K562 (cell line): ENCODE results near the gene PLAC8L1. TPM values are rescaled to one million over a fixed set of nuclear protein-coding genes. Genes with fewer than 3 reads are reported as not detected.

ENCODE experiments used
- ATAC-seq: fragments of 200-7000 bp; cut with Tn5 transposase; 3 replicates; pipeline ENCODE4 v1.9.1; 2020; ENCODE audit warnings: moderate library complexity
- BruUV-seq: library from RNA; stranded (reverse); fragments of 400-500 nt; replicated peaks from 2 replicates; lab custom pipeline; 2021; lab: Mats Ljungman, UMichigan
- CTCF ChIA-PET: fragments of 300-600 bp; formaldehyde crosslinking; extraction: SDS; loops from one replicate; lab custom pipeline; 2021; ENCODE audit warnings: low intra/inter-chr PET ratio; lab: Yijun Ruan, JAX
- POLR2A ChIA-PET: fragments of 300-600, 350-650 bp; sonication (Branson Sonifier 250); formaldehyde crosslinking; extraction: SDS; loops from one replicate; lab custom pipeline; 2021; ENCODE audit warnings: antibody characterized with exemption, inconsistent platforms; lab: Yijun Ruan, JAX
- DNase-seq, 4 experiments: peaks; one replicate each; pipeline versions ENCODE4 v3.0.0 to v3.0.0-alpha.2; 2011 to 2018; ENCODE audit warnings: low spot score in 3 of 4, mixed read lengths in 3 of 4; ENCODE audit errors: extremely low read depth in 1 of 4
- FAIRE-seq: peaks from 2 replicates; lab custom pipeline; 2011; peaks lifted over from hg19 to GRCh38; lab: Jason Lieb, UNC
- H2AFZ ChIP-seq: 2 replicates; pipeline ENCODE4 v1.6.0; 2011; ENCODE audit warnings: low read depth, low read length, control low read depth, inconsistent platforms
- H3K27ac ChIP-seq: fragments of 200-600 bp; 3 replicates; pipeline ENCODE4 v1.8.0; 2011; ENCODE audit warnings: low read depth, mild to moderate bottlenecking, control low read depth, inconsistent platforms, low read length, moderate library complexity, mixed read lengths; ENCODE audit errors: extremely low read depth
- H3K27me3 ChIP-seq, 2 experiments: fragments of 300-600 bp in 1 of 2; 2 replicates in 1 of 2; 3 replicates in 1 of 2; pipeline versions ENCODE4 v1.6.0 to v1.8.0; 2011; ENCODE audit warnings: inconsistent platforms in 2 of 2, low read length in 2 of 2, mild to moderate bottlenecking in 1 of 2, mixed read lengths in 1 of 2, moderate library complexity in 1 of 2; ENCODE audit not compliant: control insufficient read depth in 2 of 2, insufficient read depth in 2 of 2
- H3K36me3 ChIP-seq: fragments of 300-600 bp; 3 replicates; pipeline ENCODE4 v1.8.0; 2011; ENCODE audit warnings: mild to moderate bottlenecking, low read length, inconsistent platforms; ENCODE audit not compliant: control insufficient read depth, insufficient read depth
- H3K4me1 ChIP-seq, 2 experiments: fragments of 200-600 bp in 1 of 2; replicated peaks in 1 of 2; 2 replicates in 1 of 2; 3 replicates in 1 of 2; pipeline versions ENCODE4 v1.5.1 to v1.8.0; 2011; ENCODE audit warnings: inconsistent platforms in 2 of 2, low read length in 2 of 2, mild to moderate bottlenecking in 1 of 2, mixed read lengths in 1 of 2, moderate library complexity in 1 of 2; ENCODE audit not compliant: control insufficient read depth in 2 of 2, insufficient read depth in 2 of 2
- H3K4me2 ChIP-seq: 2 replicates; pipeline ENCODE4 v1.6.1; 2011; ENCODE audit warnings: low read length, control low read depth, inconsistent platforms, mixed read lengths; ENCODE audit not compliant: insufficient read depth
- H3K4me3 ChIP-seq: fragments of 200-600 bp; sonication (generic), shearing (Covaris generic); 2 replicates; pipeline ENCODE4 v1.5.1; 2016; ENCODE audit warnings: control low read depth, inconsistent platforms
- H3K79me2 ChIP-seq: fragments of 200-600 bp; 3 replicates; pipeline ENCODE4 v1.8.0; 2011; ENCODE audit warnings: low read length, inconsistent platforms; ENCODE audit not compliant: control insufficient read depth, insufficient read depth
- H3K9ac ChIP-seq, 2 experiments: 2 replicates each; pipeline versions ENCODE4 v1.6.0 to v1.6.1; 2011; ENCODE audit warnings: low read depth in 2 of 2, low read length in 2 of 2, control low read depth in 1 of 2, inconsistent platforms in 1 of 2, mild to moderate bottlenecking in 1 of 2, mixed read lengths in 1 of 2; ENCODE audit not compliant: insufficient read depth in 1 of 2
- H3K9me1 ChIP-seq: one replicate; pipeline ENCODE4 v1.6.0; 2011; ENCODE audit warnings: inconsistent platforms, mild to moderate bottlenecking, low read length, moderate library complexity; ENCODE audit not compliant: control insufficient read depth, insufficient read depth
- H3K9me3 ChIP-seq: replicated peaks from 2 replicates; pipeline ENCODE4 v1.5.1; 2011; ENCODE audit warnings: low read depth, low read length, inconsistent platforms; ENCODE audit not compliant: control insufficient read depth, insufficient read depth
- H4K20me1 ChIP-seq: replicated peaks from 2 replicates; pipeline ENCODE4 v1.6.1; 2011; ENCODE audit warnings: low read length, inconsistent platforms, mixed read lengths; ENCODE audit not compliant: control insufficient read depth, insufficient read depth
- ATF2 ChIP-seq: sonication (generic); formaldehyde crosslinking; IDR thresholded peaks from 2 replicates; pipeline ENCODE4 v1.8.1; 2022; ENCODE audit warnings: missing genetic modification reagents
- HDAC8 ChIP-seq: fragments of 450-650 bp; IDR thresholded peaks from 2 replicates; pipeline ENCODE4 v1.6.1; 2016; ENCODE audit warnings: mild to moderate bottlenecking, missing genetic modification characterization, moderate library complexity, missing compliant biosample characterization
- MAFK ChIP-seq: IDR thresholded peaks from 2 replicates; pipeline ENCODE4 v1.6.1; 2011; ENCODE audit warnings: low read length, improper control_type of control experiment
- MCM3 ChIP-seq: fragments of 450-650 bp; IDR thresholded peaks from 2 replicates; pipeline ENCODE4 v1.6.1; 2016
- NFE2 ChIP-seq: IDR thresholded peaks from 2 replicates; pipeline ENCODE4 v1.6.1; 2014; ENCODE audit warnings: antibody characterized with exemption, low read depth
- PURB ChIP-seq: sonication (generic); formaldehyde crosslinking; IDR thresholded peaks from 2 replicates; pipeline ENCODE4 v1.9.0; 2021; ENCODE audit warnings: low read depth, mild to moderate bottlenecking, missing genetic modification reagents
- STAT5A ChIP-seq: IDR thresholded peaks from 2 replicates; pipeline ENCODE4 v1.6.1; 2012; ENCODE audit warnings: low read length, inconsistent platforms, borderline replicate concordance
- ZBTB33 ChIP-seq: sonication (generic); formaldehyde crosslinking; IDR thresholded peaks from 2 replicates; pipeline ENCODE4 v1.8.1; 2023; ENCODE audit warnings: mild to moderate bottlenecking, missing genetic modification reagents
- ZNF79 ChIP-seq: fragments of 250-450 bp; sonication (Bioruptor Pico); IDR thresholded peaks from 2 replicates; pipeline ENCODE4 v1.4.0; 2020; ENCODE audit warnings: low read depth, mild to moderate bottlenecking, moderate library complexity
- WGBS: fragments of 100-300 bp; shearing (Covaris generic); methylation state at CpG from one replicate; pipeline ENCODE4 v1.1.6; 2016; ENCODE audit warnings: low coverage, mixed read lengths; ENCODE audit not compliant: insufficient coverage; ENCODE audit errors: missing lambda C conversion rate; 5-methylcytosine and 5-hydroxymethylcytosine counted together
- in situ Hi-C: fragments of 300-500 bp; cut with MboI; formaldehyde crosslinking; loops from 4 replicates; pipeline ENCODE4 v1.15.0; 2018; ENCODE audit warnings: inconsistent platforms, mixed read lengths
- intact Hi-C: fragments of 100-400 bp; cut with micrococcal nuclease; formaldehyde crosslinking; loops from 2 replicates; pipeline ENCODE4 v1.14.2; 2022
- polyA plus RNA-seq, 8 experiments: library from polyadenylated mRNA; depleted of rRNA in 4 of 8; stranded (reverse) in 5 of 8; unstranded in 3 of 8; fragments of >200 nt; fragmentation: Nextera tagmentation in 2 of 8; fragmentation: Illumina TruSeq in 1 of 8; extraction: Ambion mirVana in 2 of 8; extraction: Trizol in 1 of 8; gene quantifications; 2 replicates each; pipeline versions ENCODE4 v1.2.1 to v1.2.3, GENCODE V29; 2011 to 2014; ENCODE audit warnings: inconsistent platforms in 1 of 8, missing spikeins in 1 of 8
- total RNA-seq, 7 experiments: library from RNA; depleted of rRNA in 6 of 7; stranded (reverse); fragments of >200 nt in 6 of 7; fragmentation: Illumina TruSeq in 2 of 7; extraction: Trizol in 2 of 7; gene quantifications; 2 replicates each; pipeline versions ENCODE4 v1.2.1 to v1.2.3, GENCODE V29; 2011 to 2021; ENCODE audit warnings: low replicate concordance in 1 of 7
- TF ChIP-seq, protein P1 (sequence below), 2 experiments: fragments of 450-650 bp; formaldehyde crosslinking in 1 of 2; IDR thresholded peaks; 2 replicates each; pipeline versions ENCODE4 v1.4.0 to v1.6.1; 2014 to 2020; ENCODE audit warnings: mild to moderate bottlenecking in 2 of 2, borderline replicate concordance in 1 of 2, low read depth in 1 of 2

Gene PLAC8L1
- total and polyA plus RNA-seq, 9 of the 15 experiments (the other 6 are each of a cell fraction or from before 2014, with no cell fraction given): 0.10 to 0.43 (median 0.26) TPM; not detected in 3

GRCh38 chr5:146048994-146049703, 56.2 kb downstream of the PLAC8L1 start:
- ChIA-PET CTCF (interaction anchor here (1.2 kb wide), 1 partner anchor 1845 kb away, joined by 3 read pairs; no protein-coding TSS in a partner anchor), POLR2A (no interaction called here)
- Histone ChIP-seq H3K27ac (no peak overlapping the region), H3K27me3 (no peaks in the 10 kb centered on the region), H3K9ac (no peak overlapping the region), H4K20me1 (no peaks in the 10 kb centered on the region), H3K9me1 (no peaks in the 10 kb centered on the region), H2AFZ (peak overlapping the region; percentile 41; the same call in 1 of the 2 replicates), H3K9me3 (no peaks in the 10 kb centered on the region), H3K4me3 (no peak overlapping the region), H3K79me2 (no peaks in the 10 kb centered on the region), H3K4me2 (no peak overlapping the region), H3K36me3 (no peaks in the 10 kb centered on the region), H3K4me1 (no peaks in the 10 kb centered on the region; a peak in 1 of 5 replicates)
- peak; percentile 93 for ATAC-seq
- in situ Hi-C loops (no loop called here), intact Hi-C loops (loop anchor here (1.0 to 5.0 kb wide), 6 partner anchors 142 to 1846 kb away; no protein-coding TSS in a partner anchor)
- peak; percentile 86 for FAIRE-seq
- no TSS peak for BruUV-seq
- 54% methylated on average over 15 of the region's 15 CpGs for WGBS
- peak; percentile 71 to 78 (median 74) for DNase-seq
- no peak for TF ChIP-seq NFE2
- TF ChIP-seq MAFK: no peak
- no peak for TF ChIP-seq HDAC8 (tag)
- TF ChIP-seq, protein P1, sequence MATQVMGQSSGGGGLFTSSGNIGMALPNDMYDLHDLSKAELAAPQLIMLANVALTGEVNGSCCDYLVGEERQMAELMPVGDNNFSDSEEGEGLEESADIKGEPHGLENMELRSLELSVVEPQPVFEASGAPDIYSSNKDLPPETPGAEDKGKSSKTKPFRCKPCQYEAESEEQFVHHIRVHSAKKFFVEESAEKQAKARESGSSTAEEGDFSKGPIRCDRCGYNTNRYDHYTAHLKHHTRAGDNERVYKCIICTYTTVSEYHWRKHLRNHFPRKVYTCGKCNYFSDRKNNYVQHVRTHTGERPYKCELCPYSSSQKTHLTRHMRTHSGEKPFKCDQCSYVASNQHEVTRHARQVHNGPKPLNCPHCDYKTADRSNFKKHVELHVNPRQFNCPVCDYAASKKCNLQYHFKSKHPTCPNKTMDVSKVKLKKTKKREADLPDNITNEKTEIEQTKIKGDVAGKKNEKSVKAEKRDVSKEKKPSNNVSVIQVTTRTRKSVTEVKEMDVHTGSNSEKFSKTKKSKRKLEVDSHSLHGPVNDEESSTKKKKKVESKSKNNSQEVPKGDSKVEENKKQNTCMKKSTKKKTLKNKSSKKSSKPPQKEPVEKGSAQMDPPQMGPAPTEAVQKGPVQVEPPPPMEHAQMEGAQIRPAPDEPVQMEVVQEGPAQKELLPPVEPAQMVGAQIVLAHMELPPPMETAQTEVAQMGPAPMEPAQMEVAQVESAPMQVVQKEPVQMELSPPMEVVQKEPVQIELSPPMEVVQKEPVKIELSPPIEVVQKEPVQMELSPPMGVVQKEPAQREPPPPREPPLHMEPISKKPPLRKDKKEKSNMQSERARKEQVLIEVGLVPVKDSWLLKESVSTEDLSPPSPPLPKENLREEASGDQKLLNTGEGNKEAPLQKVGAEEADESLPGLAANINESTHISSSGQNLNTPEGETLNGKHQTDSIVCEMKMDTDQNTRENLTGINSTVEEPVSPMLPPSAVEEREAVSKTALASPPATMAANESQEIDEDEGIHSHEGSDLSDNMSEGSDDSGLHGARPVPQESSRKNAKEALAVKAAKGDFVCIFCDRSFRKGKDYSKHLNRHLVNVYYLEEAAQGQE (IDR thresholded peaks at IDR 0.05; ENCODE audit: borderline replicate concordance): peak; percentile 72
- TF ChIP-seq, protein P1 (CRISPR knock-in tag; IDR thresholded peaks at IDR 0.05; ENCODE audit: low read depth): no peak
- TF ChIP-seq PURB: no peak
- TF ChIP-seq STAT5A: no peak
- no peak for TF ChIP-seq ZNF79 (CRISPR knock-in tag)
- TF ChIP-seq ATF2 (CRISPR knock-in tag): no peak
- TF ChIP-seq MCM3: no peak
- TF ChIP-seq ZBTB33 (CRISPR knock-in tag): peak; percentile 58
